Subcutaneous adipose tissue (tissue), 4 donors: ENCODE measurements around the gene MAP2K3. TPM values are rescaled to one million over a fixed set of nuclear protein-coding genes. Genes with fewer than 3 reads are reported as not detected.

Experiments
- total RNA-seq, 4 donors: library from RNA; depleted of rRNA; stranded (reverse); fragments of >200 nt; gene quantifications; one replicate each; pipeline ENCODE4 v1.1.0, GENCODE V29; 2016
- TF ChIP-seq, protein P1 (sequence below): fragments of 450-650 bp; IDR thresholded peaks from one replicate; pipeline ENCODE4 v1.5.1; 2016; ENCODE audit warnings: low read depth, mild to moderate bottlenecking, control low read depth, antibody characterized with exemption, moderate library complexity

Gene MAP2K3
- total RNA-seq, 4 donors from 2014 or later: 17.0 to 36.2 (median 23.3) TPM

DNA sequence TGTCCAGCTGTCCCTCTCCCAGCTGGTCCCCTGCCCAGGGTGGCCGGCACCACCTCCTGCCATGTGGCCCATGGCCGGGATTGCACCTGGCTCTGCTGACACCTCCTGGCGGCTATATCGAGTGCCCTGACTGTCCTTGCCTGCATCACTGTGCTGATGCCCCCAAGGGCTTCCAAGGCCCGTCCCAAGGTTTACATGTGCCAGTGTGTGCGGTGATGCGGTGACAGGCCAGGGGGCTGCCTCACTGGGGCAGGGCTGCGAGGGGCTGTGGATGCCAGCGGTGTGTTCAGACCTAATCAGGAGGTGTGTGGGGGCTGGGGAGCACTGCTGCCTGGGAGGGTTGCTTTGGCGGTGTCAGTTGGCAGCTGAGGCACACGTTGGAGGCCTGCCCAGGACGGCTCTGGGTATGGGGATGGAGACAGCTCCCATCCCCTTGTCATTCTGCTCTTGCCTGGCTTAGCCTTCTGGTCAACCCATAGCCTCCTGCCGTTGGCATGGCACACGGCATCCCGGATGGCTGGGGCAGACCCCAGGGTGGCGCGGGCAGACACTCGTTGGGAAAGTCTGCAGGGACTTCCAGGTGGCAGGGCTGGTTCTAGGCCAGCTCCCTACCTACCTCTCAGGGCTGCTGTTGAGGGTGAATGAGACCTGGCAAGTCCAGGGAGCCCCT, 5.5 kb downstream of the MAP2K3 start:
- TF ChIP-seq, protein P1, sequence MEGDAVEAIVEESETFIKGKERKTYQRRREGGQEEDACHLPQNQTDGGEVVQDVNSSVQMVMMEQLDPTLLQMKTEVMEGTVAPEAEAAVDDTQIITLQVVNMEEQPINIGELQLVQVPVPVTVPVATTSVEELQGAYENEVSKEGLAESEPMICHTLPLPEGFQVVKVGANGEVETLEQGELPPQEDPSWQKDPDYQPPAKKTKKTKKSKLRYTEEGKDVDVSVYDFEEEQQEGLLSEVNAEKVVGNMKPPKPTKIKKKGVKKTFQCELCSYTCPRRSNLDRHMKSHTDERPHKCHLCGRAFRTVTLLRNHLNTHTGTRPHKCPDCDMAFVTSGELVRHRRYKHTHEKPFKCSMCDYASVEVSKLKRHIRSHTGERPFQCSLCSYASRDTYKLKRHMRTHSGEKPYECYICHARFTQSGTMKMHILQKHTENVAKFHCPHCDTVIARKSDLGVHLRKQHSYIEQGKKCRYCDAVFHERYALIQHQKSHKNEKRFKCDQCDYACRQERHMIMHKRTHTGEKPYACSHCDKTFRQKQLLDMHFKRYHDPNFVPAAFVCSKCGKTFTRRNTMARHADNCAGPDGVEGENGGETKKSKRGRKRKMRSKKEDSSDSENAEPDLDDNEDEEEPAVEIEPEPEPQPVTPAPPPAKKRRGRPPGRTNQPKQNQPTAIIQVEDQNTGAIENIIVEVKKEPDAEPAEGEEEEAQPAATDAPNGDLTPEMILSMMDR: no peak

DNA sequence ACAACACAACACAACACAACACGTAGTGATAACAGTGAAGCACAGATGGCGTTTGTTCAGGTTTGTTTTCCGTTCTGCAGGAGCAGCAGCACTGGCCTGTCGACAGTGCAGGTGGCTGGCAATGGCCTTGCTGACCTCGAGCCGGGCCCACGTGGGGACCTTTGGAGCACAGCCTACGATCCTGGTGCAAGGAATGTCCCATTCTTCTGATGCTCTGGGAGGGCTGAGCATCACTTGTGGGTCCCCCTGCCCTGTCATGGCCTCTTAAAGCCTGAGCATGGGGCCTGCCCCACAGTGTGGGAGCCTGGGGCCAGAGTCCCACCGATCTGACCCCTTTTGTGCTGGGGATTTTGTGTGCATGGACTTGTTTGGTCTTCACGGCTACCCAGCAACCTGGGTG, 6.8 kb downstream of the MAP2K3 start:
- TF ChIP-seq, protein P1: no peak

DNA sequence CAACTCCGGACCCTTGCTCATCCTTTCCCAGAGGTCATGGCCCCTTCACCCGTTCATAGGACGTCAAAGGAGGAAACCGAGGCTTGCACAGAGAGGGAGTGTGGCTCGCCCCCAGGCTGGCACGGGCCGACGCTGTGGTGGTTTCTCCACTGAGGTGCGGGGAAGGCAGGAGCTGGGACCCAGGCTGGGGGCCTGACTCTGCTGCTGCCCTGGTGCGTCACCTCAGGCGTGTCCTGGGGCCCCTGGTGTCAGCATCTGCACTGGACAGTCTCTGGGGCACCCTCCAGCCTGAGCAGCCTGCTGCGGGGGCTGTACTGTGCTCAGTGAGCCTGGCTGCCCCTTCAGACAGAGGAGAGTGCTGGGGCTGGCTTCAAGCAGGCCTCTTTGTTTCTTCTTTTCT, 7.4 kb downstream of the MAP2K3 start:
- TF ChIP-seq, protein P1: no peak

DNA sequence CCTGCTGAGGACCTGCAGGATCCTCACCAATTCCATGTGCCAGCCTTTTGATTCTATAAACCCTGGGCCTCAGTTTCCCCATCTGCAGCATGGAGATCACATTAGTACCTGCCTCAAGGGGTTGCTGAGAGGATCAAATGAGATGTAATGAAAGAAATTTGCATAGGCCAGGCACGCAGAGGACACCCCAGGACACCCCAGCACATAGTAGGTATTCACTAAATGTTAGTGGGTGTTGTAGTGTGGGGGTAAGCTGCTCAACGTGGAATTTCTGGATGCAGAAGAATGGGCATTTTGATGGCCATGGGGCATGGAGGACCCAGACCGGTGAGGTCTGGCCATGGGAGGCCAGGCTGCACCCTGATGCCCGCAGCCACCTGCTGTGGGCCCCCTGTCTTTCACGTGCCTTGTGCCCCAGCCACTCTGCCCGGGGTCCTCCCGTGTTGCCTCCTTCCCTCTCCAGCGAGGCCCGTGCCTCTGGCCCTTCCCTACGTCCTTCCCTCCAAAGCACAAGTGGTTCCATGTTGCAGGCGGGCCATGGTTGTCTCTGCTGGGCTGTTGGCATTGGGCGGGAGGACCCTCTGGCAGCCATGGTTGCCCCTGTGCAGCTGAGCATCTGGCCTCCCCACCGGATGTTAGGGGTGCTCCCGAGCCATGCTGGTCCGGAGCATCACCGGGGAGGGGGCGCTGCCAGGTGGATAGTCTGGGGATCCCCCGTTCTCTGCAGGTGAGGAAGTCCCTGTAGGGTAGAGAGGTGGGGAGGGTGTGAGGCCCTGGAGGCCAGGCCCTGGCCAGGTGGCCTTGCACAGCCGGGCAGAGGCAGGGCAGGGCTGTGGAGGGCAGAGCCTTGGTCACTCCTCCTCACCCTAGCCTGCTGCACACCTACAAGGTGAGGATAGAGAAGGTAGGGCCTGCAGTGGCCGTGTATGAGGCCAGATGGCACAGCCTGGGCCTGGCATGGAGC, 8.6 kb downstream of the MAP2K3 start:
- TF ChIP-seq, protein P1: no peak

DNA sequence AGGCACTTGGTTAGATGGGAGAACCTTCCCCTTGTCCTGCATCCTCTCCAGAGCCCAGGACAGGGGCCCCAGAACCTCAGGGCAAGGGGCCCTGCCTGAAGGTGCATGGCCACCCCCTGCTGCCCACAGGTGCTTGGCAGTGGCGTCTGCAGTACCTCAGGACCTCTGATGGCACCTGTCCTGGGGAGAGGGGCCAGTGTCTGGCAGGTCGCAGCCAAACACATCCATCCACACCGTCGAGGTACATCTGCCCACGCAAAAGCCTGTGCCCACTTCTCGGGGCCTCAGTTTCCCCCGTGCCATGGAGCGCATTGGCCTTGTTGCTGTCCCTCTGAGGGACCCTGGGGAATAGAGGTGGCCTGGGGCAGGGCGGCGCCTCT, 9.3 kb downstream of the MAP2K3 start:
- TF ChIP-seq, protein P1: no peak

DNA sequence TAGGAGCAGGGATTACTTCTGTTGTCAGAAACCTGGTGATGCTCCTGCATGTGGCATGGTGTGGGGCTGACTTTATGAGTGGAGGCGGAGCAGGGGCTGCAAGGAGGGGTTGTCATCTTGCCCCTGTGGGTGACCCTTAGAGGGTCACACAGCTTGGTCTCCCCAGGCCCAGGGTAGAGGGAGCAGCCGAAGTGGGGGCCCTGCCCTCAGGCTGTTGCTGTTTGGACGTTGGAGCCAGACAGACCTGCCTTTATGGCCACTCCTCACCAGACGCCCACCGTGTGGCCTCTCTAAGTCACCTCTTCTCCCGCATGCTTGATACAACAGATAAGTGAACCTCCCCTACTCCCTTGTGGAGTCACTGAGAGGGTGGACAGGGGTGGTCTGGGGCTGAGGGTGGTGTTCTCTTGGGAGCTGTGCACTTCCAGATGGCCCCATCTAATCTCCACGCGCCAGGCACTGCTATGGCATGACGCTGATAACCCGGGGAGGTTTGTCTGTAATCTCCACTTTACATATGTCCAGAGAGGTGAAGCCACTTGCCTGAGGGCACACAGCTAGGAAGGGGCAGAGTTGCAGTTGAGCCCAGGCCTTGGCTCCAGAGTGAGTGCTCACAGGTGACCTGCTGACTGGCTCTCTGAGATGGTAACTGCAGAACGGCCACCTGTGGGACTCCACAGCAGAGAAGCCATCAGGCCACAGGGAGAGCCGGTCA, 10.0 kb downstream of the MAP2K3 start:
- TF ChIP-seq, protein P1: no peak
